Transverse colon (tissue), 4 donors: ENCODE measurements around the gene PIK3AP1.

Source experiments
- EP300 ChIP-seq: sonication (generic); formaldehyde crosslinking; IDR thresholded peaks from one replicate; pipeline ENCODE4 v1.6.1; 2017; ENCODE audit warnings: antibody characterized with exemption, low read depth
- POLR2AphosphoS5 ChIP-seq, 3 donors: sonication (generic); formaldehyde crosslinking; IDR thresholded peaks; one replicate each; pipeline ENCODE4 v1.6.1; 2016; ENCODE audit warnings: antibody characterized with exemption in 3 of 3
- TF ChIP-seq, protein P1 (sequence below), 5 experiments: fragments of 200-600 bp in 3 of 5; fragments of 450-650 bp in 2 of 5; sonication (generic) in 3 of 5; IDR thresholded peaks; 1 replicate in 2 of 5; 2 replicates in 3 of 5; pipeline ENCODE4 v1.5.1; 2016 to 2017; ENCODE audit warnings: antibody characterized with exemption in 5 of 5, inconsistent platforms in 3 of 5, mild to moderate bottlenecking in 2 of 5, moderate library complexity in 1 of 5

DNA sequence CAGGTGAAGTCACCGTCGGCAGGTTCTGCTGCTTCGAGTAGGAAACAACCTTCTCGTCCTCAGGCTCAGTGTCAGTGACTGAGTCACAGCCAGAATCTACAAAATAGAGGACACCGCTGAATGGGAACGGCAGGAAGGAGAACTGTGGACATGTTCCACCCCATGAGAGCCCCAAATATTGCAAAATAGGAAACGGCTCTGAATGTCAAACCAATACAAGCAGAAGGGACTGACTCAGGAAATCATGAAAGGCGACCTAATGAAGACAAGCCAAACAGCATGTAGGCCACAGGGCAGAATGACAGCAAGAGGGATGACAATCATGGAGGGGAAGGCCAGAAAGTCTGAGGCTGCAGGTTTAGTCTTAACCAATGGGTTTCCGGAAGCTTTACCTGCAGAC is 63.5 kb downstream of the PIK3AP1 start:
- TF ChIP-seq, protein P1, sequence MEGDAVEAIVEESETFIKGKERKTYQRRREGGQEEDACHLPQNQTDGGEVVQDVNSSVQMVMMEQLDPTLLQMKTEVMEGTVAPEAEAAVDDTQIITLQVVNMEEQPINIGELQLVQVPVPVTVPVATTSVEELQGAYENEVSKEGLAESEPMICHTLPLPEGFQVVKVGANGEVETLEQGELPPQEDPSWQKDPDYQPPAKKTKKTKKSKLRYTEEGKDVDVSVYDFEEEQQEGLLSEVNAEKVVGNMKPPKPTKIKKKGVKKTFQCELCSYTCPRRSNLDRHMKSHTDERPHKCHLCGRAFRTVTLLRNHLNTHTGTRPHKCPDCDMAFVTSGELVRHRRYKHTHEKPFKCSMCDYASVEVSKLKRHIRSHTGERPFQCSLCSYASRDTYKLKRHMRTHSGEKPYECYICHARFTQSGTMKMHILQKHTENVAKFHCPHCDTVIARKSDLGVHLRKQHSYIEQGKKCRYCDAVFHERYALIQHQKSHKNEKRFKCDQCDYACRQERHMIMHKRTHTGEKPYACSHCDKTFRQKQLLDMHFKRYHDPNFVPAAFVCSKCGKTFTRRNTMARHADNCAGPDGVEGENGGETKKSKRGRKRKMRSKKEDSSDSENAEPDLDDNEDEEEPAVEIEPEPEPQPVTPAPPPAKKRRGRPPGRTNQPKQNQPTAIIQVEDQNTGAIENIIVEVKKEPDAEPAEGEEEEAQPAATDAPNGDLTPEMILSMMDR (IDR thresholded peaks at IDR 0.05), result no peak
- TF ChIP-seq POLR2AphosphoS5 (IDR thresholded peaks at IDR 0.05) (no peak), EP300 (no peak)
